Measurements from ENCODE around the gene MUC5AC. TPM values are rescaled to one million over a fixed set of nuclear protein-coding genes. Genes with fewer than 3 reads are reported as not detected.

MUC5AC gene
- total and polyA plus RNA-seq, 2 of the 13 experiments (the other 11 are each of a cell fraction or from before 2014, with no cell fraction given): under 0.01 TPM; not detected in 1

GRCh38 chr11:1219834-1220815, 62.4 kb downstream of the MUC5AC start (continued):
- TF ChIP-seq ZBTB33 (CRISPR knock-in tag; IDR thresholded peaks at IDR 0.05): peak; percentile 64
- peak; percentile 41; the same call in 1 of the 2 replicates for TF ChIP-seq ZMYM2 (CRISPR knock-in tag; IDR thresholded peaks at IDR 0.05)
- peak; percentile 81 for TF ChIP-seq ZNF687 (CRISPR knock-in tag; IDR thresholded peaks at IDR 0.05)
- TF ChIP-seq ZNF607 (CRISPR knock-in tag; IDR thresholded peaks at IDR 0.05; ENCODE audit: borderline replicate concordance): peak; percentile 78
- peak; percentile 63; the same call in 1 of the 2 replicates for TF ChIP-seq ZNF547 (CRISPR knock-in tag; IDR thresholded peaks at IDR 0.05)
- peak; percentile 90 for TF ChIP-seq TCF7 (IDR thresholded peaks at IDR 0.05; ENCODE audit: low read depth)
- no peak for TF ChIP-seq CBX2 (IDR thresholded peaks at IDR 0.05; ENCODE audit: low read depth, low read length)
- TF ChIP-seq CBX2 (CRISPR knock-in tag; IDR thresholded peaks at IDR 0.05; ENCODE audit: low read depth): peak; percentile 87; the same call in 1 of the 2 replicates
- TF ChIP-seq ZNF280D (CRISPR knock-in tag; IDR thresholded peaks at IDR 0.05): peak; percentile 50; the same call in 1 of the 2 replicates
- peak; percentile 88 for TF ChIP-seq SOX5 (CRISPR knock-in tag; IDR thresholded peaks at IDR 0.05; ENCODE audit: borderline replicate concordance)
- TF ChIP-seq, protein P1, sequence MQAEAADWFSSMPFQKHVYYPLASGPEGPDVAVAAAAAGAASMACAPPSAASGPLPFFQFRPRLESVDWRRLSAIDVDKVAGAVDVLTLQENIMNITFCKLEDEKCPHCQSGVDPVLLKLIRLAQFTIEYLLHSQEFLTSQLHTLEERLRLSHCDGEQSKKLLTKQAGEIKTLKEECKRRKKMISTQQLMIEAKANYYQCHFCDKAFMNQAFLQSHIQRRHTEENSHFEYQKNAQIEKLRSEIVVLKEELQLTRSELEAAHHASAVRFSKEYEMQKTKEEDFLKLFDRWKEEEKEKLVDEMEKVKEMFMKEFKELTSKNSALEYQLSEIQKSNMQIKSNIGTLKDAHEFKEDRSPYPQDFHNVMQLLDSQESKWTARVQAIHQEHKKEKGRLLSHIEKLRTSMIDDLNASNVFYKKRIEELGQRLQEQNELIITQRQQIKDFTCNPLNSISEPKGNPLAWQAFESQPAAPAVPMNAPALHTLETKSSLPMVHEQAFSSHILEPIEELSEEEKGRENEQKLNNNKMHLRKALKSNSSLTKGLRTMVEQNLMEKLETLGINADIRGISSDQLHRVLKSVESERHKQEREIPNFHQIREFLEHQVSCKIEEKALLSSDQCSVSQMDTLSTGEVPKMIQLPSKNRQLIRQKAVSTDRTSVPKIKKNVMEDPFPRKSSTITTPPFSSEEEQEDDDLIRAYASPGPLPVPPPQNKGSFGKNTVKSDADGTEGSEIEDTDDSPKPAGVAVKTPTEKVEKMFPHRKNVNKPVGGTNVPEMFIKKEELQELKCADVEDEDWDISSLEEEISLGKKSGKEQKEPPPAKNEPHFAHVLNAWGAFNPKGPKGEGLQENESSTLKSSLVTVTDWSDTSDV (CRISPR knock-in tag; IDR thresholded peaks at IDR 0.05): no peak
- TF ChIP-seq HMG20A (CRISPR knock-in tag; IDR thresholded peaks at IDR 0.05; ENCODE audit: borderline replicate concordance): peak; percentile 96
- TF ChIP-seq, protein P2, sequence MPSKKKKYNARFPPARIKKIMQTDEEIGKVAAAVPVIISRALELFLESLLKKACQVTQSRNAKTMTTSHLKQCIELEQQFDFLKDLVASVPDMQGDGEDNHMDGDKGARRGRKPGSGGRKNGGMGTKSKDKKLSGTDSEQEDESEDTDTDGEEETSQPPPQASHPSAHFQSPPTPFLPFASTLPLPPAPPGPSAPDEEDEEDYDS (CRISPR knock-in tag; IDR thresholded peaks at IDR 0.05): peak; percentile 50; the same call in 1 of the 2 replicates
- TF ChIP-seq, protein P3, sequence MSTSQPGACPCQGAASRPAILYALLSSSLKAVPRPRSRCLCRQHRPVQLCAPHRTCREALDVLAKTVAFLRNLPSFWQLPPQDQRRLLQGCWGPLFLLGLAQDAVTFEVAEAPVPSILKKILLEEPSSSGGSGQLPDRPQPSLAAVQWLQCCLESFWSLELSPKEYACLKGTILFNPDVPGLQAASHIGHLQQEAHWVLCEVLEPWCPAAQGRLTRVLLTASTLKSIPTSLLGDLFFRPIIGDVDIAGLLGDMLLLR (CRISPR knock-in tag; IDR thresholded peaks at IDR 0.05): peak; percentile 60; the same call in 1 of the 2 replicates

All from HepG2 (cell line).